Activated naive CD8-positive, alpha-beta T cell treated with anti-CD3 and anti-CD28 coated beads for 36 hours (primary cell): ENCODE data around the gene TIMM17B. TPM values are rescaled to one million over a fixed set of nuclear protein-coding genes. Genes with fewer than 3 reads are reported as not detected.
A peak's percentile ranks its signal among the peaks of the same experiment; 100 is the strongest.

Source experiments
- DNase-seq: peaks from one replicate; pipeline ENCODE4 v3.0.0; 2021
- H3K27ac Mint-ChIP-seq: one replicate; pipeline ENCODE4 v1.8.0; 2022; ENCODE audit warnings: mild to moderate bottlenecking, moderate library complexity, mixed read lengths
- H3K27me3 Mint-ChIP-seq: one replicate; pipeline ENCODE4 v1.8.0; 2022; ENCODE audit warnings: mild to moderate bottlenecking, mixed read lengths
- H3K36me3 Mint-ChIP-seq: one replicate; pipeline ENCODE4 v1.8.0; 2021; ENCODE audit warnings: mild to moderate bottlenecking, mixed read lengths
- H3K4me1 Mint-ChIP-seq: one replicate; pipeline ENCODE4 v1.8.0; 2021; ENCODE audit warnings: mixed read lengths
- H3K4me3 Mint-ChIP-seq: one replicate; pipeline ENCODE4 v1.8.0; 2022; ENCODE audit warnings: mild to moderate bottlenecking, moderate library complexity, mixed read lengths
- H3K9me3 Mint-ChIP-seq: one replicate; pipeline ENCODE4 v1.8.0; 2022; ENCODE audit warnings: mixed read lengths
- total RNA-seq, 2 experiments: library from RNA; stranded (reverse); gene quantifications; one replicate each; pipeline ENCODE4 v1.2.3, GENCODE V29; 2021

The TIMM17B gene
- 10 to 100 TPM; 57.8 to 60.5 TPM for total RNA-seq

GRCh38 chrX:48897625-48898306 is at the start of gene TIMM17B, which contains the start of gene PQBP1:
Gene TIMM17B, minus strand, starts transcription at chrX:48897768. Its CDS starts 19 bp downstream, at chrX:48897749.
Gene PQBP1, plus strand, starts transcription at chrX:48897930. Its CDS starts 580 bp downstream, at chrX:48898510.
- Mint-ChIP-seq H3K9me3 (no peaks in the 10 kb centered on the region), H3K27me3 (no peaks in the 10 kb centered on the region), H3K36me3 (peaks cover 9% of the 10 kb centered on the region), H3K27ac (peak within 1 kb of the TSS; percentile 92), H3K4me1 (peaks cover 21% of the 10 kb centered on the region), H3K4me3 (peak within 1 kb of the TSS; percentile 89)
- peak; percentile 89 for DNase-seq

GRCh38 chrX:48945517-48946348 is 48.2 kb upstream of the TIMM17B start:
- Mint-ChIP-seq H3K36me3 (peaks cover 29% of the 10 kb centered on the region), H3K27ac (peak overlapping the region; percentile 75), H3K9me3 (peaks cover 2% of the 10 kb centered on the region), H3K4me3 (peak overlapping the region; percentile 14), H3K4me1 (peaks cover 41% of the 10 kb centered on the region), H3K27me3 (no peaks in the 10 kb centered on the region)
- no peak for DNase-seq

- H3K36me3 Mint-ChIP-seq: peaks cover 39% of the 10 kb centered on the region
- DNase-seq: no peak
- no peaks in the 10 kb centered on the region for H3K27me3 Mint-ChIP-seq
- peaks cover 62% of the 10 kb centered on the region for H3K4me1 Mint-ChIP-seq
- H3K9me3 Mint-ChIP-seq: peaks cover 2% of the 10 kb centered on the region
- peak overlapping the region; percentile 57 for H3K4me3 Mint-ChIP-seq
- peak overlapping the region; percentile 99 for H3K27ac Mint-ChIP-seq
These were observed 45.3 kb upstream of the TIMM17B start for GRCh38 chrX:48942895-48943294.

GRCh38 chrX:48940404-48940955 is 42.9 kb upstream of the TIMM17B start:
- Mint-ChIP-seq H3K4me3 (no peak overlapping the region), H3K27me3 (no peaks in the 10 kb centered on the region), H3K9me3 (peaks cover 2% of the 10 kb centered on the region), H3K27ac (peak overlapping the region; percentile 99), H3K4me1 (peaks cover 71% of the 10 kb centered on the region), H3K36me3 (peaks cover 58% of the 10 kb centered on the region)
- DNase-seq: no peak

- Mint-ChIP-seq H3K27ac (peak overlapping the region; percentile 99), H3K27me3 (no peaks in the 10 kb centered on the region), H3K36me3 (peaks cover 64% of the 10 kb centered on the region), H3K4me1 (peaks cover 79% of the 10 kb centered on the region), H3K4me3 (peak overlapping the region; percentile 60), H3K9me3 (peaks cover 2% of the 10 kb centered on the region)
- DNase-seq: no peak
These were observed 42.1 kb upstream of the TIMM17B start for GRCh38 chrX:48939524-48940228.

- H3K27ac Mint-ChIP-seq: peak overlapping the region; percentile 99
- peaks cover 82% of the 10 kb centered on the region for H3K4me1 Mint-ChIP-seq
- DNase-seq: peak; percentile 79
- H3K9me3 Mint-ChIP-seq: peaks cover 2% of the 10 kb centered on the region
- peak overlapping the region; percentile 60 for H3K4me3 Mint-ChIP-seq
- H3K36me3 Mint-ChIP-seq: peaks cover 72% of the 10 kb centered on the region
- H3K27me3 Mint-ChIP-seq: no peaks in the 10 kb centered on the region
These were observed 41.3 kb upstream of the TIMM17B start for GRCh38 chrX:48938721-48939425.

GRCh38 chrX:48937054-48937907 is 39.7 kb upstream of the TIMM17B start:
- peak; percentile 88 for DNase-seq
- H3K27ac Mint-ChIP-seq: peak overlapping the region; percentile 99
- peak overlapping the region; percentile 81 for H3K4me3 Mint-ChIP-seq
- peaks cover 73% of the 10 kb centered on the region for H3K4me1 Mint-ChIP-seq
- peaks cover 2% of the 10 kb centered on the region for H3K9me3 Mint-ChIP-seq
- no peaks in the 10 kb centered on the region for H3K27me3 Mint-ChIP-seq
- peaks cover 67% of the 10 kb centered on the region for H3K36me3 Mint-ChIP-seq

- Mint-ChIP-seq H3K4me3 (peak overlapping the region; percentile 81), H3K36me3 (peaks cover 60% of the 10 kb centered on the region)
These were observed 39.0 kb upstream of the TIMM17B start for GRCh38 chrX:48936429-48937053.

GRCh38 chrX:48935301-48935670 is 37.7 kb upstream of the TIMM17B start:
- DNase-seq: no peak
- Mint-ChIP-seq H3K27ac (peak overlapping the region; percentile 99), H3K9me3 (no peaks in the 10 kb centered on the region), H3K4me1 (peaks cover 57% of the 10 kb centered on the region), H3K4me3 (peak overlapping the region; percentile 55), H3K36me3 (peaks cover 60% of the 10 kb centered on the region), H3K27me3 (no peaks in the 10 kb centered on the region)

More at GRCh38 chrX:48936429-48937053, 39.0 kb upstream of the TIMM17B start:
- H3K9me3 Mint-ChIP-seq: peaks cover under 1% of the 10 kb centered on the region
- no peaks in the 10 kb centered on the region for H3K27me3 Mint-ChIP-seq
- no peak for DNase-seq
- peak overlapping the region; percentile 99 for H3K27ac Mint-ChIP-seq
- peaks cover 66% of the 10 kb centered on the region for H3K4me1 Mint-ChIP-seq

GRCh38 chrX:48934581-48935300 is 37.2 kb upstream of the TIMM17B start:
- Mint-ChIP-seq H3K36me3 (peaks cover 59% of the 10 kb centered on the region), H3K27me3 (no peaks in the 10 kb centered on the region), H3K4me1 (peaks cover 53% of the 10 kb centered on the region), H3K4me3 (peak overlapping the region; percentile 55), H3K27ac (peak overlapping the region; percentile 99), H3K9me3 (no peaks in the 10 kb centered on the region)
- DNase-seq: no peak

GRCh38 chrX:48933757-48934156 is 36.2 kb upstream of the TIMM17B start:
- no peaks in the 10 kb centered on the region for H3K9me3 Mint-ChIP-seq
- no peaks in the 10 kb centered on the region for H3K27me3 Mint-ChIP-seq
- no peak for DNase-seq
- peaks cover 43% of the 10 kb centered on the region for H3K4me1 Mint-ChIP-seq
- peak overlapping the region; percentile 99 for H3K27ac Mint-ChIP-seq
- peak overlapping the region; percentile 47 for H3K4me3 Mint-ChIP-seq
- H3K36me3 Mint-ChIP-seq: peaks cover 56% of the 10 kb centered on the region

- no peak overlapping the region for H3K4me3 Mint-ChIP-seq
- no peaks in the 10 kb centered on the region for H3K27me3 Mint-ChIP-seq
- peaks cover 17% of the 10 kb centered on the region for H3K4me1 Mint-ChIP-seq
- no peak for DNase-seq
- H3K36me3 Mint-ChIP-seq: peaks cover 26% of the 10 kb centered on the region
- H3K27ac Mint-ChIP-seq: no peak overlapping the region
- no peaks in the 10 kb centered on the region for H3K9me3 Mint-ChIP-seq
These were observed 30.3 kb upstream of the TIMM17B start for GRCh38 chrX:48927736-48928382.
